ENCODE data around the gene S100A5.

DNA sequence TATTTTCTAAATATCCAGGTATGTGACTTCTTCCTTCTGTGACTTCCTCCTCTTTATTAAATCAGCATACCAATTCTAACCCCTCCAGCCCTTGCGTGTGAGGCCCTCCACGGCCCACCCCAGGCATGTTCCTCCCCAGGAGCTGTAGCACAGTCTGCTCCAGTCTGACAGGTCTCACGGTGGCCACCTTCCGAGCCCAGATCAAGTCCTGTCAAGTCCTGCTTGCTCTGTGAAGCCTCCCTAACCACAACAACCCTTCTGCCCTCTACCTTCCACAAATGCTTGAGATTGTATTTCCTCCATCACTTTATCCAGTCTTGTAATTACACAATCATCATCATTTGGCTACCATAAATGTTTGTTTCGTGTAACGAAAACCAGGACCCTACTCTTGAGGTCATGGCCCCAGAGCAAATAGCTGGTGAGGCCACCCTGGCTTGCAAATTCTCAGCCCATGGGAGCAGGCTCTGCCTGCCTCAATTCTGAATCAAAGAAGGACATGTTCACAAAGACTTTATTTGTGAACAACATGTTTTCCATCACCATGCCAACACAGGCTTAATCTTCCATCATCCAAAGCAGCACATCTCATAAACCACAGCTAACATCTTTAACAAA is 47.3 kb downstream of the S100A5 start:
- TF ChIP-seq, protein P1, sequence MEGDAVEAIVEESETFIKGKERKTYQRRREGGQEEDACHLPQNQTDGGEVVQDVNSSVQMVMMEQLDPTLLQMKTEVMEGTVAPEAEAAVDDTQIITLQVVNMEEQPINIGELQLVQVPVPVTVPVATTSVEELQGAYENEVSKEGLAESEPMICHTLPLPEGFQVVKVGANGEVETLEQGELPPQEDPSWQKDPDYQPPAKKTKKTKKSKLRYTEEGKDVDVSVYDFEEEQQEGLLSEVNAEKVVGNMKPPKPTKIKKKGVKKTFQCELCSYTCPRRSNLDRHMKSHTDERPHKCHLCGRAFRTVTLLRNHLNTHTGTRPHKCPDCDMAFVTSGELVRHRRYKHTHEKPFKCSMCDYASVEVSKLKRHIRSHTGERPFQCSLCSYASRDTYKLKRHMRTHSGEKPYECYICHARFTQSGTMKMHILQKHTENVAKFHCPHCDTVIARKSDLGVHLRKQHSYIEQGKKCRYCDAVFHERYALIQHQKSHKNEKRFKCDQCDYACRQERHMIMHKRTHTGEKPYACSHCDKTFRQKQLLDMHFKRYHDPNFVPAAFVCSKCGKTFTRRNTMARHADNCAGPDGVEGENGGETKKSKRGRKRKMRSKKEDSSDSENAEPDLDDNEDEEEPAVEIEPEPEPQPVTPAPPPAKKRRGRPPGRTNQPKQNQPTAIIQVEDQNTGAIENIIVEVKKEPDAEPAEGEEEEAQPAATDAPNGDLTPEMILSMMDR (IDR thresholded peaks at IDR 0.05; ENCODE audit: low read length): no peak
- no peak for TF ChIP-seq EZH2 (optimal IDR thresholded peaks at IDR 0.05; ENCODE audit: low read depth, low read length)

Measured in MM.1S (cell line).